Testis (tissue), 3 donors: Measurements from ENCODE around the gene PTGDS. TPM values are rescaled to one million over a fixed set of nuclear protein-coding genes. Genes with fewer than 3 reads are reported as not detected.

Experiments used
- DNase-seq: peaks from one replicate; pipeline ENCODE4 v3.0.0-alpha.2; 2019
- H3K27ac ChIP-seq, 2 donors: fragments of 200-600 bp; sonication (generic); one replicate each; pipeline ENCODE4 v1.5.1; 2019
- H3K27me3 ChIP-seq: fragments of 200-600 bp; sonication (generic); one replicate; pipeline ENCODE4 v1.5.1; 2019
- H3K36me3 ChIP-seq: fragments of 200-600 bp; sonication (generic); one replicate; pipeline ENCODE4 v1.5.1; 2017; ENCODE audit warnings: low read depth; ENCODE audit errors: missing control alignments
- H3K4me1 ChIP-seq: fragments of 200-600 bp; sonication (generic); one replicate; pipeline ENCODE4 v1.5.1; 2019
- H3K4me3 ChIP-seq, 2 donors: fragments of 200-600 bp; sonication (generic); one replicate each; pipeline ENCODE4 v1.5.1; 2017 to 2019
- H3K9me3 ChIP-seq: fragments of 200-600 bp; sonication (generic); one replicate; pipeline ENCODE4 v1.5.1; 2017
- POLR2A ChIP-seq: fragments of 450-650 bp; IDR thresholded peaks from one replicate; pipeline ENCODE4 v1.6.1; 2017; ENCODE audit warnings: antibody characterized with exemption, mild to moderate bottlenecking, moderate library complexity
- WGBS, 2 donors: methylation state at CpG; one replicate each; pipeline ENCODE4 v1.1.5; 2018; 5-methylcytosine and 5-hydroxymethylcytosine counted together
- intact Hi-C: fragments of 100-400 bp; cut with DNase I; formaldehyde crosslinking; loops from one replicate; pipeline ENCODE4 v1.15.1; 2023; ENCODE audit warnings: low total_unique reads
- polyA plus RNA-seq: library from polyadenylated mRNA; stranded (reverse); fragments of 350-450 nt; fragmentation: Illumina TruSeq; extraction: RNeasy Lipid Tissue Mini Kit (QIAGEN cat#74804); gene quantifications from one replicate; pipeline ENCODE4 v1.2.3, GENCODE V29; 2014; ENCODE audit warnings: low read depth, low replicate concordance; ENCODE audit not compliant: insufficient read depth
- total RNA-seq, 2 donors: library from RNA; depleted of rRNA; stranded (reverse); fragments of >200 nt; gene quantifications; one replicate each; pipeline ENCODE4 v1.2.3, GENCODE V29; 2016
- TF ChIP-seq, protein P1 (sequence below), 3 experiments: fragments of 450-650 bp in 2 of 3; fragments of 200-600 bp in 1 of 3; sonication (generic) in 1 of 3; IDR thresholded peaks; one replicate each; pipeline ENCODE4 v1.5.1; 2016 to 2019; ENCODE audit warnings: antibody characterized with exemption in 3 of 3, mild to moderate bottlenecking in 2 of 3, moderate library complexity in 1 of 3

PTGDS gene
- total and polyA plus RNA-seq, 3 donors from 2014 or later, result 4,976 to 5,948 (median 5,554) TPM

DNA sequence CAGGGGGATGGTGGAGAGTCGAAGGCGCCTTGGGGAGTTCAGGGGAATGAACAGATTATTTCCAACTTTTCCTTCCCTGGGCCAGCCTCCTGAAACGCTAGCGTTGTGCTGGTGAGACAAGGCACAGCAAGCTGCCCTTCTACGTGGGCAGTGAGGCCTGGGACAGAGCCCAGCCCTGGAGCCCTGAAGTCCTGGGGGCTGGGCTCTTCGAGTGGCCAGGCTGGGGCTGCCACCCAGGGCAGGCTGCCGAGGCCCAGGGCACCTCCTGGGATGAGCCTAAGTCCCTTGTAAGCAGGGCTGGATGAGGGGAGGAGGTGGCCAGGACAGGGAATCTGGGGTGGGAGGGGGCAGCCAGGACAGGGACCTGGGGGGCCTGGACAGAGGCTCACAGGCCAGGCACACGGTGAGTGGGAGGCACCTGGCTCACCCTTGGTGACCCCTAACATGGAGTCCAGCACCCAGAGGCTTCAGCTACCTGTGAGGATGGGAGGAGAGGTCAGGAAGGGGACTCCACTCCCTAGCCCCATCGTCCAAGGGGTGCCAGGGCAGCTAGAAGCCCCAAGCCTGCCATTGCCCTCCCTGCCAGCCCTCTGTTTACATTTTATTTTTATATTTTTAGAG lies 26.5 kb upstream of the PTGDS start:
- no peak for DNase-seq
- peak overlapping the region; percentile 70 for H3K27ac ChIP-seq
- H3K36me3 ChIP-seq, result no peaks in the 10 kb centered on the region
- H3K4me3 ChIP-seq, result peak overlapping the region; percentile 61 to 75
- WGBS, 2 donors, result 26 to 61% methylated on average over 2 to 9 of the region's 9 CpGs
- no peaks in the 10 kb centered on the region for H3K9me3 ChIP-seq
- peaks cover 55% of the 10 kb centered on the region for H3K4me1 ChIP-seq
- intact Hi-C loops, result no loop called here
- H3K27me3 ChIP-seq, result no peaks in the 10 kb centered on the region
- no peak for TF ChIP-seq POLR2A
- TF ChIP-seq, protein P1, sequence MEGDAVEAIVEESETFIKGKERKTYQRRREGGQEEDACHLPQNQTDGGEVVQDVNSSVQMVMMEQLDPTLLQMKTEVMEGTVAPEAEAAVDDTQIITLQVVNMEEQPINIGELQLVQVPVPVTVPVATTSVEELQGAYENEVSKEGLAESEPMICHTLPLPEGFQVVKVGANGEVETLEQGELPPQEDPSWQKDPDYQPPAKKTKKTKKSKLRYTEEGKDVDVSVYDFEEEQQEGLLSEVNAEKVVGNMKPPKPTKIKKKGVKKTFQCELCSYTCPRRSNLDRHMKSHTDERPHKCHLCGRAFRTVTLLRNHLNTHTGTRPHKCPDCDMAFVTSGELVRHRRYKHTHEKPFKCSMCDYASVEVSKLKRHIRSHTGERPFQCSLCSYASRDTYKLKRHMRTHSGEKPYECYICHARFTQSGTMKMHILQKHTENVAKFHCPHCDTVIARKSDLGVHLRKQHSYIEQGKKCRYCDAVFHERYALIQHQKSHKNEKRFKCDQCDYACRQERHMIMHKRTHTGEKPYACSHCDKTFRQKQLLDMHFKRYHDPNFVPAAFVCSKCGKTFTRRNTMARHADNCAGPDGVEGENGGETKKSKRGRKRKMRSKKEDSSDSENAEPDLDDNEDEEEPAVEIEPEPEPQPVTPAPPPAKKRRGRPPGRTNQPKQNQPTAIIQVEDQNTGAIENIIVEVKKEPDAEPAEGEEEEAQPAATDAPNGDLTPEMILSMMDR (IDR thresholded peaks at IDR 0.05), result no peak

GRCh38 chr9:136951541-136952320 lies 25.6 kb upstream of the PTGDS start, which contains the start of gene LCN12:
Gene LCN12 (plus strand): TSS chr9:136952273. CDS start chr9:136952328, 55 bp downstream.
- DNase-seq, result no peak
- intact Hi-C loops, result no loop called here
- Histone ChIP-seq H3K27ac (peak within 1 kb of the TSS; percentile 70), H3K9me3 (no peaks in the 10 kb centered on the region), H3K4me1 (peaks cover 55% of the 10 kb centered on the region), H3K27me3 (no peaks in the 10 kb centered on the region), H3K36me3 (no peaks in the 10 kb centered on the region), H3K4me3 (peak within 1 kb of the TSS in 1 of 2 donors; percentile 5)
- 47 to 50% methylated on average over 3 to 10 of the region's 14 CpGs for WGBS, 2 donors
- TF ChIP-seq, protein P1 (IDR thresholded peaks at IDR 0.05), result no peak
- TF ChIP-seq POLR2A, result no peak

GRCh38 chr9:136952321-136952850 lies 24.9 kb upstream of the PTGDS start:
- intact Hi-C loops, result no loop called here
- no peaks in the 10 kb centered on the region for H3K9me3 ChIP-seq
- DNase-seq, result no peak
- no peaks in the 10 kb centered on the region for H3K27me3 ChIP-seq
- WGBS, 2 donors, result 37 to 67% methylated on average over 4 to 9 of the region's 15 CpGs
- H3K4me3 ChIP-seq, result peak overlapping the region in 1 of 2 donors; percentile 5
- TF ChIP-seq POLR2A, result no peak
- TF ChIP-seq, protein P1 (IDR thresholded peaks at IDR 0.05), result no peak
- H3K4me1 ChIP-seq, result peaks cover 50% of the 10 kb centered on the region
- peak overlapping the region; percentile 65 to 70 for H3K27ac ChIP-seq
- H3K36me3 ChIP-seq, result no peaks in the 10 kb centered on the region

- no peak for TF ChIP-seq POLR2A
- TF ChIP-seq, protein P1 (IDR thresholded peaks at IDR 0.05), result no peak
- H3K36me3 ChIP-seq, result no peaks in the 10 kb centered on the region
- intact Hi-C loops, result no loop called here
- H3K9me3 ChIP-seq, result no peaks in the 10 kb centered on the region
- no peak for DNase-seq
- peaks cover 43% of the 10 kb centered on the region for H3K4me1 ChIP-seq
- peak overlapping the region in 1 of 2 donors; percentile 5 for H3K4me3 ChIP-seq
- 87 to 90% methylated on average over 4 to 42 of the region's 44 CpGs for WGBS, 2 donors
- H3K27ac ChIP-seq, result peak overlapping the region; percentile 65 to 70
- H3K27me3 ChIP-seq, result no peaks in the 10 kb centered on the region
Observed at GRCh38 chr9:136952876-136953770, 24.2 kb upstream of the PTGDS start.
